ENCODE results near the gene NFKBIE. TPM values are rescaled to one million over a fixed set of nuclear protein-coding genes. Genes with fewer than 3 reads are reported as not detected.
"Not testable (repeated sequence)": the region's sequence is repeated elsewhere in the genome, so short reads cannot be mapped to it uniquely, and the experiment has no call there.

NFKBIE gene
- total RNA-seq, 6 donors from 2014 or later: 7.8 to 27.0 (median 13.6) TPM

DNA sequence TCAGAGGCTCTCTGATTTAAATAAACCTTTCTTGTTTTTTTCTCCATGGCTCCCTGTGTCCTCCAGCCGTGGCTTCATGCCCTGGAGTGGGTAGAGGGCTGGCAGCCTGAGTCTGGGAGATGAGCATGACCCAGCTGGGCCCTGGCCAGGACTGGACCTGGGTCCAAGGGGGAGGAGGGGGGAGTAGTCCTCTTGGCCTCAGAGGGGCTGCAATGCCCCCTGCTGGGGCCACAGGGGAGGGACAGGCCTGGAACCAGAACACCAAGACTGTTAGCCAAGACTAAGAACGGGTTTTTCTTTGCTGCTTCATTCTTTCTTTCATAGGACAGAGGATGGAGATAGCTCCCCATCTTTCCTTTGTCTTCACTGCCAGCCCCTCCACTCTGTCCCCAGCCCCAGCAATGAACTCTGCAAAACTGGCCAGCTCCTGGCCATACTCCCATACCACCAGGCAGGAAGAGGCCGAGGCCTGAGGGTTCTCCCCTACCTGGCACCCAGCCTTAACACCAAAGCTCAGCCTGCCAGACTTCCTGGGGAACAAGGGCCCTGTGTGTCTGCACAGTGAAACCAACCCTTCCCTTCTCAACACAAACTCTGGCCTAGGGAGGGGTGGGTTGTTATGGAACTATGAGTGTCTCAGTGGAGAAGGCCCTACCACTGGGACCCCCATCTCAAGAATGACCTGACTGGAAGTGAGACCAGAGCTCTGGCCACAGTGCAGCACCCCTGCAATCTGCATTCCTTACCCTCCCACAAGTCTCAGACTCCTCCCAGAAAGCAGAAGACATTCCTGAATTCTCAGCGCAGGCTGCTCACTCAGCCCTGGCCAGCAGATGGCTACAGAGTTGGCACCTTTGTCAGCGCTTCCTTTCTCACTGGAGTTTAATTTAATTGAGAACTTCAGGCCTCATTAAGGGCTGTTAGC lies 31.0 kb downstream of the NFKBIE start:
- peak; percentile 65 to 73 for ATAC-seq (ENCODE audit: low FRiP score in 2 of 2)
- H3K27me3 ChIP-seq: no peaks in the 10 kb centered on the region
- H3K36me3 ChIP-seq: peaks cover 0 to 37% (median 21%) of the 10 kb centered on the region in 4 donors
- 41 to 45% methylated on average over 5 of the region's 5 CpGs for WGBS, 2 donors
- no peaks in the 10 kb centered on the region for H3K9me3 ChIP-seq
- H3K4me3 ChIP-seq: no peak overlapping the region
- peaks cover 25 to 33% (median 31%) of the 10 kb centered on the region in 4 donors for H3K4me1 ChIP-seq
- TF ChIP-seq POLR2AphosphoS5 (IDR thresholded peaks at IDR 0.05) (peak in 1 of 2 donors; percentile 25), EP300 (IDR thresholded peaks at IDR 0.05) (no peak)
- TF ChIP-seq, protein P1, sequence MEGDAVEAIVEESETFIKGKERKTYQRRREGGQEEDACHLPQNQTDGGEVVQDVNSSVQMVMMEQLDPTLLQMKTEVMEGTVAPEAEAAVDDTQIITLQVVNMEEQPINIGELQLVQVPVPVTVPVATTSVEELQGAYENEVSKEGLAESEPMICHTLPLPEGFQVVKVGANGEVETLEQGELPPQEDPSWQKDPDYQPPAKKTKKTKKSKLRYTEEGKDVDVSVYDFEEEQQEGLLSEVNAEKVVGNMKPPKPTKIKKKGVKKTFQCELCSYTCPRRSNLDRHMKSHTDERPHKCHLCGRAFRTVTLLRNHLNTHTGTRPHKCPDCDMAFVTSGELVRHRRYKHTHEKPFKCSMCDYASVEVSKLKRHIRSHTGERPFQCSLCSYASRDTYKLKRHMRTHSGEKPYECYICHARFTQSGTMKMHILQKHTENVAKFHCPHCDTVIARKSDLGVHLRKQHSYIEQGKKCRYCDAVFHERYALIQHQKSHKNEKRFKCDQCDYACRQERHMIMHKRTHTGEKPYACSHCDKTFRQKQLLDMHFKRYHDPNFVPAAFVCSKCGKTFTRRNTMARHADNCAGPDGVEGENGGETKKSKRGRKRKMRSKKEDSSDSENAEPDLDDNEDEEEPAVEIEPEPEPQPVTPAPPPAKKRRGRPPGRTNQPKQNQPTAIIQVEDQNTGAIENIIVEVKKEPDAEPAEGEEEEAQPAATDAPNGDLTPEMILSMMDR (IDR thresholded peaks at IDR 0.05): peak; percentile 32 to 74 (median 50)
- peak overlapping the region; percentile 59 to 66 (median 66) for H3K27ac ChIP-seq
- peak; percentile 52 to 67 for DNase-seq

DNA sequence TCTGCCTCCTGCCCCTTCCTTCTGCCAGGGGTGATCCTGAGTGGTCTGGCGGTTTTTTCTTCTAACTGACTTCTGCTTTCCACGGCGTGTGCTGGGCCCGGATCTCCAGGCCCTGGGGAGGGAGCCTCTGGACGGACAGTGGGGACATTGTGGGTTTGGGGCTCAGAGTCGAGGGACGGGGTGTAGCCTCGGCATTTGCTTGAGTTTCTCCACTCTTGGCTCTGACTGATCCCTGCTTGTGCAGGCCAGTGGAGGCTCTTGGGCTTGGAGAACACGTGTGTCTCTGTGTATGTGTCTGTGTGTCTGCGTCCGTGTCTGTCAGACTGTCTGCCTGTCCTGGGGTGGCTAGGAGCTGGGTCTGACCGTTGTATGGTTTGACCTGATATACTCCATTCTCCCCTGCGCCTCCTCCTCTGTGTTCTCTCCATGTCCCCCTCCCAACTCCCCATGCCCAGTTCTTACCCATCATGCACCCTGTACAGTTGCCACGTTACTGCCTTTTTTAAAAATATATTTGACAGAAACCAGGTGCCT lies 31.7 kb downstream of the NFKBIE start:
- TF ChIP-seq POLR2A (IDR thresholded peaks at IDR 0.05): no peak
- TF ChIP-seq, protein P1 (IDR thresholded peaks at IDR 0.05): no peak
- no peak for ATAC-seq (ENCODE audit: low FRiP score in 2 of 2)

DNA sequence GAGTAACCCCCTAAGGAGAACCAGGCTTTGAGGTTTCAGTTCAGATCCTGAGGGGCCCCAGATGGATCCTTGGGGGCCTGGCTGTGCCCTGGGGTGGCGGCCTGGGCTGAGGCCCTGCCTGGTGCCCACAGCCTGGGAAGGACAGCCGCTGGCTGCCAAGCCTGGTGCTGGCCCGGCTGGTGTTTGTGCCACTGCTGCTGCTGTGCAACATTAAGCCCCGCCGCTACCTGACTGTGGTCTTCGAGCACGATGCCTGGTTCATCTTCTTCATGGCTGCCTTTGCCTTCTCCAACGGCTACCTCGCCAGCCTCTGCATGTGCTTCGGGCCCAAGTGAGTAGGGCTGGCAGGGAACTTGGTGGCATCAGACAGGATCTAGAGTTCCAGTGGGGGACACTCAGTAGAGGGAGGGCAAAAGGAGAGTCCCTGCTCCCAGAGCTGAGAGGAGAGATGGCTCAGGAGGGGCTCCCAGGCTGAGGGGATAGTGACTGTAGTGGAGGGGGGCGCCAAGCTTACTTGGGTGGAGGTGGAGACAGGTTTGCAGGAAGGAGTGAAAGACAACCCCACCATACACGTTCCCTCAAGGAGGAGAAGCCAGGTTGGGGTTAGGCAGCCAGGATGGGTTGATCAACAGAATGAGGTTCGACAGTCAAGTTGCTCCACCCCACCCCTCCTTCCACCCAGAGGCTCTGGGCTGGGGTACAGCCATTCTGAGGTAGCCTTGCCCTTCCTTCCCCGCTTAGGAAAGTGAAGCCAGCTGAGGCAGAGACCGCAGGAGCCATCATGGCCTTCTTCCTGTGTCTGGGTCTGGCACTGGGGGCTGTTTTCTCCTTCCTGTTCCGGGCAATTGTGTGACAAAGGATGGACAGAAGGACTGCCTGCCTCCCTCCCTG lies 32.4 kb downstream of the NFKBIE start:
- 85 to 88% methylated on average over 6 to 16 of the region's 16 CpGs for WGBS, 2 donors
- H3K27me3 ChIP-seq: no peaks in the 10 kb centered on the region
- peaks cover 0 to 37% (median 22%) of the 10 kb centered on the region in 4 donors for H3K36me3 ChIP-seq
- peak in 1 of 2 donors; percentile 66 for DNase-seq
- H3K9me3 ChIP-seq: no peaks in the 10 kb centered on the region
- H3K4me1 ChIP-seq: peaks cover 25 to 28% (median 26%) of the 10 kb centered on the region in 4 donors
- no peak for ATAC-seq (ENCODE audit: low FRiP score in 2 of 2)
- TF ChIP-seq, protein P1 (IDR thresholded peaks at IDR 0.05): no peak
- TF ChIP-seq POLR2AphosphoS5 (IDR thresholded peaks at IDR 0.05) (no peak), EP300 (IDR thresholded peaks at IDR 0.05) (no peak), POLR2A (IDR thresholded peaks at IDR 0.05) (no peak)
- H3K27ac ChIP-seq: peak overlapping the region in 2 of 4 donors; percentile 59 to 66
- no peak overlapping the region for H3K4me3 ChIP-seq

More for the DNA sequence above, 31.7 kb downstream of the NFKBIE start:
- H3K36me3 ChIP-seq: peaks cover 0 to 37% (median 22%) of the 10 kb centered on the region in 4 donors
- H3K4me3 ChIP-seq: no peak overlapping the region
- 77 to 80% methylated on average over 11 to 14 of the region's 14 CpGs for WGBS, 2 donors
- no peak for DNase-seq
- H3K9me3 ChIP-seq: no peaks in the 10 kb centered on the region
- H3K4me1 ChIP-seq: peaks cover 25 to 33% (median 31%) of the 10 kb centered on the region in 4 donors
- H3K27ac ChIP-seq: peak overlapping the region in 3 of 4 donors; percentile 59 to 66 (median 65)
- no peaks in the 10 kb centered on the region for H3K27me3 ChIP-seq

DNA sequence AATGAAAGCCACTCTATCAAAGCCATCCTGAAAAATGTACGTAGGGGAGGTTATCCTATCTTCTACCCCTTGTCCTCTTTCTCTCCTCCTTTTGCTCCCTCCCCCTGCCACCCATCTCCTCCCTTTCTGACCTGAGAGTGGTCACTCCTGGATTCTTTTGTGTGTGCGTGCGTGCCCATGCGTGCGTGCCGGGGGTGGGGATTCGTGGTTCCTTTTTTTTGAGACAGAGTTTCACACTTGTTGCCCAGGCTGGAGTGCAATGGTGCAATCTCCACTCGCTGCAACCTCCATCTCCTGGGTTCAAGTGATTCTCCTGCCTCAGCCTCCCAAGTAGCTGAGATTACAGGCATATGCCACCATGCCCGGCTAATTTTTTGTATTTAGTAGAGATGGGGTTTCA lies 33.9 kb downstream of the NFKBIE start:
- H3K9me3 ChIP-seq; H3K27ac ChIP-seq; ATAC-seq (ENCODE audit: low FRiP score in 2 of 2); DNase-seq; H3K27me3 ChIP-seq; H3K4me3 ChIP-seq: not testable (repeated sequence)
- peaks cover 0 to 37% (median 22%) of the 10 kb centered on the region in 4 donors for H3K36me3 ChIP-seq
- WGBS, 2 donors: 80 to 87% methylated on average over 9 of the region's 9 CpGs
- peaks cover 21 to 30% (median 24%) of the 10 kb centered on the region in 4 donors for H3K4me1 ChIP-seq

Data from upper lobe of left lung (tissue), 6 donors.